Muscle of back (tissue), 13 donors: ENCODE results near the gene RGMB. TPM values are rescaled to one million over a fixed set of nuclear protein-coding genes. Genes with fewer than 3 reads are reported as not detected.
A peak's percentile ranks its signal among the peaks of the same experiment; 100 is the strongest.
"Not testable (repeated sequence)": the region's sequence is repeated elsewhere in the genome, so short reads cannot be mapped to it uniquely, and the experiment has no call there.

Experiments
- DNase-seq, 3 donors: peaks; one replicate each; pipeline versions ENCODE4 v3.0.0 to v3.0.0-alpha.2; 2013
- long read RNA-seq, 9 donors: transcript quantifications; one replicate each; lab custom pipeline, GENCODE V29; 2026
- polyA plus RNA-seq, 10 donors: library from polyadenylated mRNA; unstranded; fragments of 120-200 nt; gene quantifications; one replicate each; pipeline ENCODE4 v1.2.1, GENCODE V29; 2013; ENCODE audit not compliant: insufficient read length in 10 of 10

The RGMB gene, protein sequence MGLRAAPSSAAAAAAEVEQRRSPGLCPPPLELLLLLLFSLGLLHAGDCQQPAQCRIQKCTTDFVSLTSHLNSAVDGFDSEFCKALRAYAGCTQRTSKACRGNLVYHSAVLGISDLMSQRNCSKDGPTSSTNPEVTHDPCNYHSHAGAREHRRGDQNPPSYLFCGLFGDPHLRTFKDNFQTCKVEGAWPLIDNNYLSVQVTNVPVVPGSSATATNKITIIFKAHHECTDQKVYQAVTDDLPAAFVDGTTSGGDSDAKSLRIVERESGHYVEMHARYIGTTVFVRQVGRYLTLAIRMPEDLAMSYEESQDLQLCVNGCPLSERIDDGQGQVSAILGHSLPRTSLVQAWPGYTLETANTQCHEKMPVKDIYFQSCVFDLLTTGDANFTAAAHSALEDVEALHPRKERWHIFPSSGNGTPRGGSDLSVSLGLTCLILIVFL
- 10 to 100 TPM; 42.9 to 67.4 (median 51.5) TPM for polyA plus RNA-seq
- long read RNA-seq, donor 1, full-length matches to known transcripts, result 10 of 22 reads
- long read RNA-seq, donor 1, partial matches to known transcripts, result 12 of 22 reads
- long read RNA-seq, donor 1, other reads (novel, unspliced or antisense), result 0 of 22 reads
- long read RNA-seq, donor 2, full-length matches to known transcripts, result 4 of 9 reads
- long read RNA-seq, donor 2, partial matches to known transcripts, result 5 of 9 reads
- long read RNA-seq, donor 2, other reads (novel, unspliced or antisense), result 0 of 9 reads
- long read RNA-seq, donor 3, result 0 reads
- long read RNA-seq, donor 4, full-length matches to known transcripts, result 9 of 9 reads
- long read RNA-seq, donor 4, partial matches to known transcripts, result 0 of 9 reads
- long read RNA-seq, donor 4, other reads (novel, unspliced or antisense), result 0 of 9 reads
- long read RNA-seq, donor 5, full-length matches to known transcripts, result 6 of 15 reads
- long read RNA-seq, donor 5, partial matches to known transcripts, result 9 of 15 reads
- long read RNA-seq, donor 5, other reads (novel, unspliced or antisense), result 0 of 15 reads
- long read RNA-seq, donor 6, full-length matches to known transcripts, result 6 of 6 reads
- long read RNA-seq, donor 6, partial matches to known transcripts, result 0 of 6 reads
- long read RNA-seq, donor 6, other reads (novel, unspliced or antisense), result 0 of 6 reads
- long read RNA-seq, donor 7, full-length matches to known transcripts, result 2 of 8 reads
- long read RNA-seq, donor 7, partial matches to known transcripts, result 6 of 8 reads
- long read RNA-seq, donor 7, other reads (novel, unspliced or antisense), result 0 of 8 reads
- long read RNA-seq, donor 8, full-length matches to known transcripts, result 8 of 8 reads
- long read RNA-seq, donor 8, partial matches to known transcripts, result 0 of 8 reads
- long read RNA-seq, donor 8, other reads (novel, unspliced or antisense), result 0 of 8 reads
- long read RNA-seq, donor 9, partial matches to known transcripts, result 0 of 1 reads
- long read RNA-seq, donor 9, other reads (novel, unspliced or antisense), result 0 of 1 reads

- peak; percentile 98 to 100 (median 100) for DNase-seq
Measured at GRCh38 chr5:98773464-98774191, at the start of gene RGMB. Gene RGMB, plus strand, starts transcription at chr5:98773663. Its CDS starts 408 bp downstream, at chr5:98774071.

DNA sequence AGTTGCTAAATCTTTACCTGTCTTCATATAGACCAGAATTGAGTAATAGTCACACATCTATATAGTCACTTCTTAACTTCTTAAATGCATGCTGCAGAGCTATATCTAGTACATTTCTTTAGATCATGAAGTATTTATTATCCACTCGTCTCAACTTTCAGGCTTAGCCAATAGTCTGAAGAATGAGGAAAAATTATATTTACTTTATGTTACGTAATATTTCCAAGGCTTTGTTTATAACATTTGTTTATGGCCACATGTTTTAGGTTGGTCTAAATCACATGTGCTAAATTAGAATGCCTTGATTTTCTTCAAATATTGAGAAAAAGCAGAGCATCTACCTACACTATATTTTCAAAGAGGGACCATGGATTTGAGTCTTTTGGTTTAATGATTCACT lies 47.2 kb upstream of the RGMB start:
- no peak for DNase-seq

DNA sequence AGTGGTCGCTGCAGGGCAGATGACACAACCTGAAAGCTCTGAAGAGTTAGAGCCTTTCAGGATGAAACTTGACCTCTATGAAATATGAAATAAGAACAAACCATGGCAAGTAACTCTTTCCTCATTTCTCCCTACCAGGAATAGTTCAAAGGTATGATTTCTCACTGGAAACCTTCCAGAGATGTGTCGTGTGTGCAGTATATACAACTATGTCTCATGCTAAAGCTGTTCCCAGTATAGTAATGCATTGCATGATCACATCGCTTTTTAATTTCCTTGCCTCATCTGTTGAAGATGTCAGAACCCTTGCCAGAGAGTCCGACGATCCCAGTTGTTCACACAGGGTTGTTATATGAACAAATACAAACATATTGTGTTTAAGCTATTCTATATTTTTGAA lies 45.8 kb upstream of the RGMB start:
- no peak for DNase-seq

DNA sequence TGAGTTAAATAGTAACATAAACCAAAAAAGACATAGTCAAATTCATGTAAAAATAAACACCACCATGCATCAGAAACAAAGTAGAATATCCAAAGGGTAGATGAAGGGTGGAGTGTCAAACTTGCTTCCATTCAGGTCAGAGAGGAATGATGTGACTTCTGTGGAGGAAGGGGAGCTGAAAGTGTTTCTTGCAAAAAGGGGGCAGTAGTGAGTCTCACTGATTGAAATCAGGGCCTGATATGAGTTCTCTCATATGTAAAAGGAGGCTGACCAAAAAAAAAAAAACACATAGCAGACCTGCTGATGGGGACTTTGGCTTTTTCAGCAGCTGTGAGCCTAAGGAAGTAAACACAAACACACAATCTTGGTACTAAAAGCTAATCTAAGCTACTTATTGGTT lies 38.8 kb upstream of the RGMB start:
- no peak for DNase-seq

DNA sequence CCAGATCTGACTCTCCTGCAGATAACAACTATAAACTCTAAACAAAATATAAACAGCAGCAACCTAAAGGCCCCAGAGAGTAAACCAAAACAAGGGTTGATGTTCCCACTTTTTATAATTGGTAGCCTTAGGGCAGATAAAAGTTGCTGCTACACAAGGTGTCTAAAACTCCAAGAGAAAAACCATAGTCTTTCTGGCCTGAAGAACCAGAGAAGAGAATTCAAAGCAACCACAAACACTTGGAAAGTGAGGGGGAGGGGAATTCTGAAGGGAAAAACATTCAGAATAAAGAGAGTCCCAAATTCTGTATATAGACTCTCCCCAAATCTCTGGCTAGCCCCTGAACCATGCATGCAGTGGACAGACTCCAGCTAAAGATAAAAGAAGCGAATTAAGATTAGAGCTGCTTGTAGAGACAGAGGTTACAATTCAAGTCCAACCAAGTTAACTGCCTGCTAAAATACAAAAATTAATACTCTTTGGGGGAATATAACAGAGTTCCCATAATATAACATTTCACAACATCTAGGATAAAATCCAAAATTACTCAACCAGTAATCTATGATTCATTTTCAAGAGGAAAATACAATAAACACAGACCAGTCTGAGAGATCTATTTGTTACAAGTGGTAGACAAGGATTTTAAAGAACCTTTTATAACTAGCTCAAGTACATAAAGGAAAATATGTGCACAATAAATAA lies 37.5 kb upstream of the RGMB start:
- DNase-seq, result no peak

DNA sequence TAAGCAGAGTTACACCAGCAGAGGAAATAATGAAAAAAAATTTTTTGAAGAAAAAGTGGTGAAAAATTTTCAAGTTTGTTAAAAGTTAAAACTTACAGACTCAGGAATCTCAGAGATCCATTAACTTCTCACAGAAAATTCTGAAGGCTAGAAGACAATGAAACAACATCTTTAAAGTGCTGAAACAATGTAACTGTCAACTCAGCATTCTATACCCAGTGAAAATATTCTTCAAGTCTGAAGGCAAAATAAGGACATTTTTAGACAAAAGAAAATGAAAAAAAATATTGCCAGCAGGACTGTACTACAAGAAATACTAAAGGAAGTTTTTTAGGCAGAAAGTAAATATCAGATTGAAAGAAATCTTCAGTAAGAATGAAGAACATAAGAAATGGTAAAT lies 36.7 kb upstream of the RGMB start:
- DNase-seq, result no peak

GRCh38 chr5:98737441-98737840 lies 36.0 kb upstream of the RGMB start:
- DNase-seq, result not testable (repeated sequence)

DNA sequence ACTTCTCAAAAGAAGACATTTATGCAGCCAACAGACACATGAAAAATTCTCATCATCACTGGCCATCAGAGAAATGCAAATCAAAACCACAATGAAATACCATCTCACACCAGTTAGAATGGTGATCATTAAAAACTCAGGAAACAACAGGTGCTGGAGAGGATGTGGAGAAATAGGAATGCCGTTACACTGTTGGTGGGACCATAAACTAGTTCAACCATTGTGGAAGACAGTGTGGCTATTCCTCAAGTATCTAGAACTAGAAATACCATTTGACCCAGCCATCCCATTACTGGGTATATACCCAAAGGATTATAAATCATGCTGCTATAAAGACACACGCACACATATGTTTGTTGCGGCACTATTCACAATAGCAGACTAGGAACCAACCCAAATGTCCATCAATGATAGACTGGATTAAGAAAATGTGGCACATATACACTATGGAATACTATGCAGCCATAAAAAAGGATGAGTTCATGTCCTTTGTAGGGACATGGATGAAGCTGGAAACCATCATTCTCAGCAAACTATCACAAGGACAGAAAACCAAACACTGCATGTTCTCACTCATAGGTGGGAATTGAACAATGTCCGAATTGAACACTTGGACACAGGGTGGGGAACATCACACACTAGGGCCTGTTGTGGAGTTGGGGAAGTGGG lies 34.8 kb upstream of the RGMB start:
- not testable (repeated sequence) for DNase-seq

DNA sequence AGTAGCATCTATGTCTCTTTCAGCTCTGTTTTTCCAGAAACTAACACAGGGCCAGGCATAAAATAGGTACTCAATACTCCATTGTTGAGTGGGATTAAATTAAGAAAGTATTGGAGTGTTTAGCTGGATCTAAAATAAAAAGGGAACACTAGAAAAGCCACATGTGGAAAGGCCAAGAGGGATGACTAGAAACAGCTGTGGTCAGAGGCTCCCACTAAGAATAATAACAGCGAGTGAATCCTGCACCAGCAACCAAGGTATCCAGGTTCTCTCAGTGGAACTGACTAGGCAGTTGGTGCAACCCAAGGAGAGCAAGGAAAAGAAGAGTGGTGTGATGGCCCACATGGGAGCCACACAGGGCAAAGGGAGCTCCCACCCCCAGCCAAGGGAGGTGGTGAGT lies 31.5 kb upstream of the RGMB start:
- DNase-seq, result no peak

- DNase-seq, result no peak
Measured at GRCh38 chr5:98742396-98743073, 30.9 kb upstream of the RGMB start.

GRCh38 chr5:98748259-98748658 lies 25.2 kb upstream of the RGMB start:
- DNase-seq, result not testable (repeated sequence)

GRCh38 chr5:98749046-98749445 lies 24.4 kb upstream of the RGMB start:
- DNase-seq, result no peak

DNA sequence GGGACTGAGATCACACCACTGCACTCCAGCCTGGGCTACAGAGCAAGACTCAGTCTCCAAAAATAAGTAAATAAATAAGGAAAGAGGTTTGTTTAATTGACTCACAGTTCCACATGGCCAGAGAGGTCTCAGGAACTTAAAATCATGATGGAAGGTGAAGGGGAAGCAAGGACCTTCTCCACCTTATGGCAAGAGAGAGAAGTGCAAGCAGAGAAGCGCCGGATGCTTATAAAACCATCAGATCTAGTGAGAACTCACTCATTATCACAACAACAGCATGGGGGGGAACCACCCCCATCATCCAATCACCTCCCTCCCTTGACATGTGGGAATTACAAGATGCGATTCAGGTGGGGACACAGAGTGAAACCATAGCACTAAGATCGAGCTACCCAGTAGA lies 22.8 kb upstream of the RGMB start:
- no peak for DNase-seq

DNA sequence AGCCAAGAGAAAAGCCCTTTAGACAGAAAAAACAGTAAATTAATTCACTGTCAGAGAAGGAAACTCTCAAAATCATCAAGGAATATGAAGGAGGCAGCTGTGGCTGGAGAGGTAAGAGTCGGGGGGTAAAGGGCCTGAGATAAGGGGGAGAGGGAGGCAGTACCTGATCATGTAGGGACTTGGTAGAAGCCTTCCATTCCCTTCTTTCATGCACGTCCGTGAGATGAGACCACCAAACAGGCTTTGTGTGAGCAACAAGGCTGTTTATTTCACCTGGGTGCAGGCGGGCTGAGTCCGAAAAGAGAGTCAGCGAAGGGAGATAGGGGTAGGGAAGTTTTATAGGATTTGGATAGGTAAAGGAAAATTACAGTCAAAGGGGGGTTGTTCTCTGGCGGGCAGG lies 21.1 kb upstream of the RGMB start:
- DNase-seq, result not testable (repeated sequence)

- DNase-seq, result not testable (repeated sequence)
Measured at GRCh38 chr5:98752801-98753200, 20.7 kb upstream of the RGMB start.

DNA sequence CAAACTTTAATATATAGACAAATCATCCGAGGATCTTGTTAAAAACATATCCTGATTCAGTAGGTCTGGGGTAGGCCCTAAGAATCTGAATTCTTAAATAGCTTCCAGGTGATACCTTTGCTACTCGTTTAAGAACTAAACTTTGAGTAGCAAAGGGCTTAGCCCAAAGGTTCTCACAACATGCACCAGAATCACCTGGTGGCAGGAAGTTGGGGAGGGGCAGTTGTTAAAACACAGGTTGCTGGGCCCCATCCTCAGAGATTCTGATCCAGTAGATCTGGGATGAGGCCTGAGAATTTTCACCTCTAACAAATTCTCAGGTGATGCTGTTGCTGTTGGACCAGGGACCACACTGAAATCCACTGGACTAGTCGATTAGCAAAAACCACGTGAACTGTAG lies 20.0 kb upstream of the RGMB start:
- DNase-seq, result no peak

DNA sequence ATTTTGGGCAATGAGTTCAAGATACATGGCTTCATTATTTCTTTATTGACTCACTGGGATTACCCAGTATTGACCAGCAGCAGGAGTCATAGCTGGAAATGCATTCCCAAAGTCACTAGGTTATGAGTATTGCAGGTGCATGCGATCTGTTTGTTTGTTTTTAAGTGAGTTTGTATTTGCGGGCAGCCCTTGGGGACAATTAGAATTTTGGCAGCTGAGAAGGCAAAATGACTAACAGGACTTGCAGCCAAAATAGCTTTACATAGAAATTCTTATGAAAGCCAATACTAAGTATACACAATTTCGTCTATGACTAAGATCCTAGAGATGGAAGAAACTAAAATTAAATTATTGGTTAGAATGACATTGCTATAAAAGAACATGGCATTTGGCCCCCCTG lies 18.1 kb upstream of the RGMB start:
- peak in 1 of 3 donors; percentile 18 for DNase-seq

GRCh38 chr5:98757978-98758377 lies 15.5 kb upstream of the RGMB start:
- no peak for DNase-seq
